Kidney (tissue), 14 donors: ENCODE results near the gene PCDHA3. TPM values are rescaled to one million over a fixed set of nuclear protein-coding genes. Genes with fewer than 3 reads are reported as not detected.
"Not testable (repeated sequence)": the region's sequence is repeated elsewhere in the genome, so short reads cannot be mapped to it uniquely, and the experiment has no call there.

ENCODE experiments used
- DNase-seq, 5 donors: peaks; one replicate each; pipeline ENCODE4 v3.0.0-alpha.2; 2013 to 2020
- FAIRE-seq: peaks from 2 replicates; lab custom pipeline; 2012; peaks lifted over from hg19 to GRCh38; lab: Jason Lieb, UNC
- H3K27ac ChIP-seq, 2 donors: one replicate each; pipeline ENCODE4 v1.7.0; 2013; ENCODE audit warnings: low read depth in 2 of 2, low read length in 2 of 2, inconsistent platforms in 1 of 2
- H3K27me3 ChIP-seq: one replicate; pipeline ENCODE4 v1.7.1; 2013; ENCODE audit warnings: low read length, inconsistent platforms; ENCODE audit not compliant: control insufficient read depth, insufficient read depth
- H3K36me3 ChIP-seq, 3 donors: one replicate each; pipeline versions ENCODE4 v1.7.0 to v1.7.1; 2013; ENCODE audit warnings: low read length in 3 of 3, control low read depth in 1 of 3, inconsistent platforms in 1 of 3; ENCODE audit not compliant: insufficient read depth in 3 of 3, control insufficient read depth in 2 of 3
- H3K4me1 ChIP-seq, 3 donors: one replicate each; pipeline versions ENCODE4 v1.7.0 to v1.7.1; 2013; ENCODE audit warnings: low read length in 3 of 3, inconsistent platforms in 1 of 3, low read depth in 1 of 3; ENCODE audit not compliant: control insufficient read depth in 2 of 3, insufficient read depth in 2 of 3
- H3K4me3 ChIP-seq, 3 donors: one replicate each; pipeline versions ENCODE4 v1.7.0 to v1.8.1; 2013; ENCODE audit warnings: low read length in 3 of 3, control low read depth in 1 of 3, inconsistent platforms in 1 of 3
- H3K9ac ChIP-seq, 3 donors: one replicate each; pipeline versions ENCODE4 v1.7.0 to v1.7.1; 2013; ENCODE audit warnings: low read length in 3 of 3, control low read depth in 1 of 3, inconsistent platforms in 1 of 3
- H3K9me3 ChIP-seq, 3 donors: one replicate each; pipeline versions ENCODE4 v1.7.0 to v1.7.1; 2013; ENCODE audit warnings: low read length in 3 of 3, control low read depth in 1 of 3, inconsistent platforms in 1 of 3; ENCODE audit not compliant: control insufficient read depth in 2 of 3, insufficient read depth in 1 of 3
- intact Hi-C: fragments of 100-400 bp; cut with DNase I; formaldehyde crosslinking; loops from one replicate; pipeline ENCODE4 v1.11.1; 2022
- polyA plus RNA-seq: library from polyadenylated mRNA; stranded (reverse); fragments of 350-450 nt; fragmentation: Illumina TruSeq; extraction: RNeasy Lipid Tissue Mini Kit (QIAGEN cat#74804); gene quantifications from one replicate; pipeline ENCODE4 v1.2.3, GENCODE V29; 2014; ENCODE audit warnings: low read depth, low replicate concordance; ENCODE audit not compliant: insufficient read depth
- total RNA-seq: library from RNA; stranded (reverse); fragmentation: NEBNext Ultra II Directional; extraction: Animal tissue kit (Norgen Biotek cat#: 25700); gene quantifications from one replicate; pipeline ENCODE4 v1.2.1, GENCODE V29; 2021
- TF ChIP-seq, protein P1 (sequence below): IDR thresholded peaks from 3 replicates; pipeline ENCODE4 v1.5.1; 2012; ENCODE audit warnings: mild to moderate bottlenecking, moderate library complexity, borderline replicate concordance; ENCODE audit not compliant: insufficient read depth; ENCODE audit errors: extremely low read depth
- donor health status: control.
- donor health status: control.
- donor health status: control.
- donor health status: control.
- donor health status: control.
- donor health status: DM: yes; HTN: yes; CAD: no.
- donor health status: Normal renal cell carcinoma (clear cell type).

Gene PCDHA3
- total and polyA plus RNA-seq, 2 donors from 2014 or later: 0.13 to 1.4 TPM

DNA sequence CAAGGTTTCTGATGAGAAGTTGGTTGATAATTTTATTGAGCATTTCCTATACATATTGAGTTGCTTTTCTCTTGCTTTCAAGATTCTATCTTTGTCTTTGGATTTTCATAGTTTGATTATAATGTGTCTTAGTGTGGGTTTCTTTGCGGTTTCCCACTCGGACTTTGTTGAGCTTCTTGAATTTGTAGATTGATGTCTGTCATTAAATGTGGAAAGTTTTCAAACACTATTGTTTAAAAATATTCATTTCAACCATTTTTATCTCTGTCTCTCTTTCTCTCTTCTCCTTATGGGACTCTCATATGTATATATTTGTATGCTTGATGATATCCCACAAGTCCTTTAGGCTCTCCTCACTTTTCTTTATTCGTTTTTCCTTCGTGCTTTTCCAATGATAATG is 33.4 kb upstream of the PCDHA3 start:
- no peak for FAIRE-seq

DNA sequence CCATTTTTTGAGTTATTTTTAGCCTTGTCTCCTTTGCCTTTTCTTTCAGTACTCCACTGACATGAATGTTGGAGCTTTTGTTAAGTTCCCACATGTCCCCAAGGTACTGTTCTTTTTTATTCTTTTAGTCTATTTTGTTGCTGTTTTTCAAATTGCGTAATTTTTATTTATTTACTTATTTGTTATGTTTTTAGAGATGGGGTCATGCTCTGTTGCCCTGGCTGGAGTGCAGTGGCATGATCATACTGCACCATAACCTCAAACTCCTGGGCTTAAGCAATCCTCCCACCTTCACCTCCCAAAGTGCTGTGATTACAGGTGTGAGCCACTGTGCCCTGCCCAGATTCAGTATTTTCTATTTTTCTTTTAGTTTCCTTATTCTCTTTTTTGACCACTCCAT is 20.3 kb upstream of the PCDHA3 start:
- no peak overlapping the region for H3K27ac ChIP-seq
- no peaks in the 10 kb centered on the region for H3K4me1 ChIP-seq
- DNase-seq: no peak
- TF ChIP-seq, protein P1, sequence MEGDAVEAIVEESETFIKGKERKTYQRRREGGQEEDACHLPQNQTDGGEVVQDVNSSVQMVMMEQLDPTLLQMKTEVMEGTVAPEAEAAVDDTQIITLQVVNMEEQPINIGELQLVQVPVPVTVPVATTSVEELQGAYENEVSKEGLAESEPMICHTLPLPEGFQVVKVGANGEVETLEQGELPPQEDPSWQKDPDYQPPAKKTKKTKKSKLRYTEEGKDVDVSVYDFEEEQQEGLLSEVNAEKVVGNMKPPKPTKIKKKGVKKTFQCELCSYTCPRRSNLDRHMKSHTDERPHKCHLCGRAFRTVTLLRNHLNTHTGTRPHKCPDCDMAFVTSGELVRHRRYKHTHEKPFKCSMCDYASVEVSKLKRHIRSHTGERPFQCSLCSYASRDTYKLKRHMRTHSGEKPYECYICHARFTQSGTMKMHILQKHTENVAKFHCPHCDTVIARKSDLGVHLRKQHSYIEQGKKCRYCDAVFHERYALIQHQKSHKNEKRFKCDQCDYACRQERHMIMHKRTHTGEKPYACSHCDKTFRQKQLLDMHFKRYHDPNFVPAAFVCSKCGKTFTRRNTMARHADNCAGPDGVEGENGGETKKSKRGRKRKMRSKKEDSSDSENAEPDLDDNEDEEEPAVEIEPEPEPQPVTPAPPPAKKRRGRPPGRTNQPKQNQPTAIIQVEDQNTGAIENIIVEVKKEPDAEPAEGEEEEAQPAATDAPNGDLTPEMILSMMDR: no peak
- H3K4me3 ChIP-seq: no peak overlapping the region
- FAIRE-seq: no peak
- peaks cover 0 to 38% (median 8%) of the 10 kb centered on the region in 3 donors for H3K9me3 ChIP-seq
- intact Hi-C loops: no loop called here
- H3K36me3 ChIP-seq: no peaks in the 10 kb centered on the region
- H3K9ac ChIP-seq: no peak overlapping the region
- no peaks in the 10 kb centered on the region for H3K27me3 ChIP-seq

More for the DNA sequence above, 33.4 kb upstream of the PCDHA3 start:
- intact Hi-C loops: no loop called here
- no peaks in the 10 kb centered on the region for H3K4me1 ChIP-seq
- TF ChIP-seq, protein P1: no peak
- no peak overlapping the region for H3K27ac ChIP-seq
- no peak overlapping the region for H3K4me3 ChIP-seq
- no peaks in the 10 kb centered on the region for H3K27me3 ChIP-seq
- peaks cover 0 to 71% (median 21%) of the 10 kb centered on the region in 3 donors for H3K9me3 ChIP-seq
- H3K36me3 ChIP-seq: no peaks in the 10 kb centered on the region
- no peak for DNase-seq
- no peak overlapping the region for H3K9ac ChIP-seq

DNA sequence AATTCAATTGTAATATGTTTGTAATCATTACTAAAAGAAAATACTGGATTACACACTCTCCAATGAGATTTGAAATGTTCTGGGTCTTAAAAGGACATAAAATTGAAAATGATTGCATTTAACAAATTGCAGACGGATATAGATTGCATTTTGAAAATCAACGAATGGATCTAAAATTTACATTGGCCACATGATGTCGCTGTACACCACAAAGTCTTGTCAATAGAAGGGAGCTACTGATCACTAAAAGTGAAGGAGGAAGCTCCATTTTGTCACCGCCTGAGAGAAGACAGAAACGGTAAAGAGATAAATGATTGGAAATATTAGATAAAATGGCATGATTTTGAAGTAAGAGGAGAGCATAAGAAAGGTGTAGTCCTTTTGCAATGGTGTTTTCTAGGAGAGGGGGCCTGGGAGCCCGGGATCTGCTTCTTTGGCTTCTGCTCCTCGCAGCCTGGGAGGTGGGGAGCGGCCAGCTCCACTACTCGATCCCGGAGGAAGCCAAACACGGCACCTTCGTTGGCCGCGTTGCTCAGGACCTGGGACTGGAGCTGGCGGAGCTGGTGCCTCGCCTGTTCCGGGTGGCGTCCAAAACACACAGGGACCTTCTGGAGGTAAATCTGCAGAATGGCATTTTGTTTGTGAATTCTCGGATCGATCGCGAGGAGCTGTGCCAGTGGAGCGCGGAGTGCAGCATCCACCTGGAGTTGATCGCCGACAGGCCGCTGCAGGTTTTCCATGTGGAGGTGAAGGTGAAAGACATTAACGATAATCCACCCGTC is 14.8 kb upstream of the PCDHA3 start, which contains the start of gene PCDHA1:
PCDHA1 (plus strand) TSS at position 236 of the 782 bp plus-strand sequence.
- H3K27ac ChIP-seq: no peak within 1 kb of the TSS
- intact Hi-C loops: no loop called here
- TF ChIP-seq, protein P1: no peak
- H3K4me1 ChIP-seq: no peaks in the 10 kb centered on the region
- no peak for DNase-seq
- H3K4me3 ChIP-seq: no peak within 1 kb of the TSS
- H3K9me3 ChIP-seq: peaks cover 0 to 52% (median 27%) of the 10 kb centered on the region in 3 donors
- no peak for FAIRE-seq
- H3K9ac ChIP-seq: no peak within 1 kb of the TSS
- H3K36me3 ChIP-seq: no peaks in the 10 kb centered on the region
- H3K27me3 ChIP-seq: no peaks in the 10 kb centered on the region

DNA sequence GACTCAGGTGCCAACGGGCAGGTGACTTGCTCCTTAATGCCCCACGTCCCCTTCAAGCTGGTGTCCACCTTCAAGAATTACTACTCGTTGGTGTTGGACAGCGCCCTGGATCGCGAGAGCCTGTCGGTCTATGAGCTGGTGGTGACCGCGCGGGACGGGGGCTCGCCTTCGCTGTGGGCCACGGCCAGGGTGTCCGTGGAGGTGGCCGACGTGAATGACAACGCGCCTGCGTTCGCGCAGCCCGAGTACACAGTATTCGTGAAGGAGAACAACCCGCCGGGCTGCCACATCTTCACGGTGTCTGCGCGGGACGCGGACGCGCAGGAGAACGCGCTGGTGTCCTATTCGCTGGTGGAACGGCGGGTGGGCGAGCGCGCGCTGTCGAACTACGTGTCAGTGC is 13.4 kb upstream of the PCDHA3 start:
- H3K27ac ChIP-seq, H3K36me3 ChIP-seq, FAIRE-seq, H3K27me3 ChIP-seq, H3K4me1 ChIP-seq, H3K4me3 ChIP-seq, intact Hi-C loops, H3K9ac ChIP-seq: not testable (repeated sequence)
- peaks cover 0 to 47% (median 27%) of the 10 kb centered on the region in 3 donors for H3K9me3 ChIP-seq
- DNase-seq: peak in 1 of 5 donors; percentile 65

DNA sequence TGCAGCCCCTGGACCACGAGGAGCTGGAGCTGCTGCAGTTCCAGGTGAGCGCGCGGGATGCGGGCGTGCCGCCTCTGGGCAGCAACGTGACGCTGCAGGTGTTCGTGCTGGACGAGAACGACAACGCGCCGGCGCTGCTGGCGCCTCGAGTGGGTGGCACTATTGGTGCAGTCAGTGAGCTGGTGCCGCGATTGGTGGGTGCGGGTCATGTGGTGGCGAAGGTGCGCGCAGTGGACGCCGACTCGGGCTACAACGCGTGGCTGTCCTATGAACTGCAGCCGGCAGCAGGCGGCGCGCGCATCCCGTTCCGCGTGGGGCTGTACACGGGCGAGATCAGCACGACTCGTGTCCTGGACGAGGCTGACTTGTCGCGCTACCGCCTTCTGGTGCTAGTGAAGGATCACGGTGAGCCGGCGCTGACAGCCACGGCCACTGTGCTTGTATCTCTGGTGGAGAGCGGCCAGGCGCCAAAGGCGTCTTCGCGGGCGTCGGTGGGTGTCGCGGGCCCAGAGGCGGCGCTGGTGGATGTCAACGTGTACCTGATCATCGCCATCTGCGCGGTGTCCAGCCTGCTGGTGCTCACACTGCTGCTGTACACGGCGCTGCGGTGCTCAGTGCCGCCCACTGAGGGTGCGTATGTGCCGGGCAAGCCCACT is 12.9 kb upstream of the PCDHA3 start:
- H3K36me3 ChIP-seq, H3K4me3 ChIP-seq, FAIRE-seq, H3K27me3 ChIP-seq, intact Hi-C loops, H3K9ac ChIP-seq, H3K4me1 ChIP-seq, DNase-seq, H3K27ac ChIP-seq: not testable (repeated sequence)
- H3K9me3 ChIP-seq: peaks cover 0 to 43% (median 23%) of the 10 kb centered on the region in 3 donors
